Measurements from ENCODE around the gene DAAM1. TPM values are rescaled to one million over a fixed set of nuclear protein-coding genes. Genes with fewer than 3 reads are reported as not detected.

The DAAM1 gene
- polyA plus RNA-seq, 1 donor from 2014 or later = 161 TPM

DNA sequence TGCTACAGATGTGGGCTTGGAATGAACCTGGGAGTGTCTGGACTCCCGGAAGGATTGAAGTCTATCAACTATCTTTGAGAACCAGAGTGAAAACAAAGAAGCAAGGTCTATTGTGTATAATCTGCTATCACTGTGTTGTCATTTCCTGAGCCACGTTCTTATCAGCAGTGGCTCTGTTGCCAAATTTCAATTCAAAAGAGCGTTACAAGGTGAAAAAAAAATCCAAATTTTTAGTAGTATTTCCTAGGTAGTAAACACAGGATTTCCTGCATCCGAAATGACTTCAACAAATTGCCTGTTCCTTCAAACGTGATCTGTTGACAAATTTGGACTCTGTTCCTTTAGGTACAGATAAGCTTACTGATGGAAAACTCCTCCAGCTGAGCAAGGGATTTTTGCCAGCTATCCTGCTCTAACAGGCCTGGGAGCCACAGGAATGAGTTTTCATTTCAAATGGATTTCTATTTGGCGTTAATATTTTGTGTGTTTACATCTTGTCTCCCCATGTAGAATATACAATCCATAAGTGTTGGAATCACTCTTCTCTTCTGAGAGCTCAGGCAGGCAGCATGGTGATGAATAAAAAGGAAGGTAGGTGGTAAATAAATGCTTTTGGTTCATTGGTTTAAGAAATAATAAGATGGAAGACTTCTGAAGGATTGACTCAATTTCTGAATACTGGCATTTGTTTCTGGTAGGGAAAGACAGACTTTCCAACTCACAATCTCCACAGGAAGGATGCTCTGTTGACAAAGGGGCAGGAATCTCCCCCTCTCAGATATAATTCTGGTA lies 218.2 kb downstream of the DAAM1 start:
- H3K4me3 ChIP-seq (ENCODE audit: low read length) = no peak overlapping the region
- H3K9me3 ChIP-seq (ENCODE audit: low read length) = no peaks in the 10 kb centered on the region
- no peak for TF ChIP-seq TAF1 (IDR thresholded peaks at IDR 0.05; ENCODE audit: low read depth)
- TF ChIP-seq MXI1 (conservative IDR thresholded peaks at IDR 0.05; ENCODE audit: poor library complexity, severe bottlenecking) = no peak
- TF ChIP-seq EZH2 (IDR thresholded peaks at IDR 0.05; ENCODE audit: borderline replicate concordance, insufficient read depth, low read length, poor library complexity, severe bottlenecking) = no peak
- TF ChIP-seq RAD21 (conservative IDR thresholded peaks at IDR 0.05) = no peak
- TF ChIP-seq POLR2AphosphoS5 (IDR thresholded peaks at IDR 0.05) = no peak
- TF ChIP-seq, protein P1, sequence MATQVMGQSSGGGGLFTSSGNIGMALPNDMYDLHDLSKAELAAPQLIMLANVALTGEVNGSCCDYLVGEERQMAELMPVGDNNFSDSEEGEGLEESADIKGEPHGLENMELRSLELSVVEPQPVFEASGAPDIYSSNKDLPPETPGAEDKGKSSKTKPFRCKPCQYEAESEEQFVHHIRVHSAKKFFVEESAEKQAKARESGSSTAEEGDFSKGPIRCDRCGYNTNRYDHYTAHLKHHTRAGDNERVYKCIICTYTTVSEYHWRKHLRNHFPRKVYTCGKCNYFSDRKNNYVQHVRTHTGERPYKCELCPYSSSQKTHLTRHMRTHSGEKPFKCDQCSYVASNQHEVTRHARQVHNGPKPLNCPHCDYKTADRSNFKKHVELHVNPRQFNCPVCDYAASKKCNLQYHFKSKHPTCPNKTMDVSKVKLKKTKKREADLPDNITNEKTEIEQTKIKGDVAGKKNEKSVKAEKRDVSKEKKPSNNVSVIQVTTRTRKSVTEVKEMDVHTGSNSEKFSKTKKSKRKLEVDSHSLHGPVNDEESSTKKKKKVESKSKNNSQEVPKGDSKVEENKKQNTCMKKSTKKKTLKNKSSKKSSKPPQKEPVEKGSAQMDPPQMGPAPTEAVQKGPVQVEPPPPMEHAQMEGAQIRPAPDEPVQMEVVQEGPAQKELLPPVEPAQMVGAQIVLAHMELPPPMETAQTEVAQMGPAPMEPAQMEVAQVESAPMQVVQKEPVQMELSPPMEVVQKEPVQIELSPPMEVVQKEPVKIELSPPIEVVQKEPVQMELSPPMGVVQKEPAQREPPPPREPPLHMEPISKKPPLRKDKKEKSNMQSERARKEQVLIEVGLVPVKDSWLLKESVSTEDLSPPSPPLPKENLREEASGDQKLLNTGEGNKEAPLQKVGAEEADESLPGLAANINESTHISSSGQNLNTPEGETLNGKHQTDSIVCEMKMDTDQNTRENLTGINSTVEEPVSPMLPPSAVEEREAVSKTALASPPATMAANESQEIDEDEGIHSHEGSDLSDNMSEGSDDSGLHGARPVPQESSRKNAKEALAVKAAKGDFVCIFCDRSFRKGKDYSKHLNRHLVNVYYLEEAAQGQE (IDR thresholded peaks at IDR 0.05; ENCODE audit: borderline replicate concordance) = no peak
- no peak for TF ChIP-seq SMC3 (conservative IDR thresholded peaks at IDR 0.05; ENCODE audit: poor library complexity)
- no peak for TF ChIP-seq EP300 (conservative IDR thresholded peaks at IDR 0.05; ENCODE audit: poor library complexity, severe bottlenecking)
- TF ChIP-seq, protein P2, sequence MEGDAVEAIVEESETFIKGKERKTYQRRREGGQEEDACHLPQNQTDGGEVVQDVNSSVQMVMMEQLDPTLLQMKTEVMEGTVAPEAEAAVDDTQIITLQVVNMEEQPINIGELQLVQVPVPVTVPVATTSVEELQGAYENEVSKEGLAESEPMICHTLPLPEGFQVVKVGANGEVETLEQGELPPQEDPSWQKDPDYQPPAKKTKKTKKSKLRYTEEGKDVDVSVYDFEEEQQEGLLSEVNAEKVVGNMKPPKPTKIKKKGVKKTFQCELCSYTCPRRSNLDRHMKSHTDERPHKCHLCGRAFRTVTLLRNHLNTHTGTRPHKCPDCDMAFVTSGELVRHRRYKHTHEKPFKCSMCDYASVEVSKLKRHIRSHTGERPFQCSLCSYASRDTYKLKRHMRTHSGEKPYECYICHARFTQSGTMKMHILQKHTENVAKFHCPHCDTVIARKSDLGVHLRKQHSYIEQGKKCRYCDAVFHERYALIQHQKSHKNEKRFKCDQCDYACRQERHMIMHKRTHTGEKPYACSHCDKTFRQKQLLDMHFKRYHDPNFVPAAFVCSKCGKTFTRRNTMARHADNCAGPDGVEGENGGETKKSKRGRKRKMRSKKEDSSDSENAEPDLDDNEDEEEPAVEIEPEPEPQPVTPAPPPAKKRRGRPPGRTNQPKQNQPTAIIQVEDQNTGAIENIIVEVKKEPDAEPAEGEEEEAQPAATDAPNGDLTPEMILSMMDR (IDR thresholded peaks at IDR 0.05; ENCODE audit: poor library complexity, severe bottlenecking) = no peak
- H3K9me2 ChIP-seq (ENCODE audit: insufficient read depth, low read length) = no peaks in the 10 kb centered on the region
- no peaks in the 10 kb centered on the region for H3K79me2 ChIP-seq (replicated peaks; ENCODE audit: insufficient read depth, low read length)
- peak overlapping the region; percentile 43 for H3K27ac ChIP-seq (ENCODE audit: low read length)
- no peak overlapping the region for H3K9ac ChIP-seq (ENCODE audit: low read length)
- H2AFZ ChIP-seq (ENCODE audit: low read depth, low read length) = no peak overlapping the region
- no peaks in the 10 kb centered on the region for H3K27me3 ChIP-seq (ENCODE audit: insufficient read depth, low read depth, low read length)
- no peaks in the 10 kb centered on the region for H3K36me3 ChIP-seq (ENCODE audit: insufficient read depth, low read length)
- H3K4me2 ChIP-seq (ENCODE audit: low read length) = no peak overlapping the region
- no peaks in the 10 kb centered on the region for H3F3A ChIP-seq (ENCODE audit: insufficient read depth, low read length, poor library complexity, severe bottlenecking)
- H4K20me1 ChIP-seq (ENCODE audit: insufficient read depth) = no peaks in the 10 kb centered on the region

DNA sequence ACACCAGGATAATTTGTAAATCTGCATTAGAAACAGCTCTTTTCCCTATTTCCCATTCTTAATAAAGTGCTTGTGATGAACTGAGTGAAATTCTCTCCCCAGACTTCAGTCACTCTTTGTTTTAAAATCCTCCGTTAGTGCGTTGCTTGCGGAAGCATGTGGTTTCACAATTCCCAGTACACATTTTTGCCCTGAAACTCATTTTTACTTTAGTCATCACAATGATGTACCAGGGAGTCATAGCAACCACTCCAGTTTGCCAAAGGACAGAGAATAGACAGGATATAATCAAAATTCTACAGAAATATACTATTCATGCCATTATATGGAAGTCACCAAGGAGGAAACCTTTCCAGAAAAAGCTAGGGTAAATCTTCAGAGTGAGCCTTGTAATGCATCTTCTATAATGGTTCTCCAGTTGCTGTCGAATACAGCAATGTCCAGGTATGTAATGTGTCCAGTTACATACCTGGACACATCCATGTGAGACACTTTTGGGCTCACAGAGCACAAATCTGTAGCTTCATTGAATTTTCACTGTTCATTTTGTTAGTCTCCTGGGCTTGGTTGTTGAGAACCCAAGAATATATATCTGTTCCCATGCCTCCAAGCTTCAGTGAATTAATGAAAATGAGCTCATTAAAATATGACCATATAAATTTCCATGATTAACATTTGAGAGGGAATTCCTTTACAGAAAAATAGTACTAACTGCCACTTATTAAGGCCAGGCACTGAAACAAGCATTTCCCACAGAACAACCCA lies 219.0 kb downstream of the DAAM1 start:
- Histone ChIP-seq H3K4me2 (ENCODE audit: low read length) (no peak overlapping the region), H3K9me3 (ENCODE audit: low read length) (no peaks in the 10 kb centered on the region), H3K4me3 (ENCODE audit: low read length) (no peak overlapping the region), H3K27me3 (ENCODE audit: insufficient read depth, low read depth, low read length) (no peaks in the 10 kb centered on the region), H2AFZ (ENCODE audit: low read depth, low read length) (no peak overlapping the region), H3F3A (ENCODE audit: insufficient read depth, low read length, poor library complexity, severe bottlenecking) (no peaks in the 10 kb centered on the region), H3K9me2 (ENCODE audit: insufficient read depth, low read length) (no peaks in the 10 kb centered on the region), H3K36me3 (ENCODE audit: insufficient read depth, low read length) (no peaks in the 10 kb centered on the region), H3K9ac (ENCODE audit: low read length) (no peak overlapping the region), H4K20me1 (ENCODE audit: insufficient read depth) (no peaks in the 10 kb centered on the region), H3K79me2 (replicated peaks; ENCODE audit: insufficient read depth, low read length) (no peaks in the 10 kb centered on the region), H3K27ac (ENCODE audit: low read length) (peak overlapping the region; percentile 43)
- TF ChIP-seq EP300 (conservative IDR thresholded peaks at IDR 0.05; ENCODE audit: poor library complexity, severe bottlenecking) (no peak), POLR2AphosphoS5 (IDR thresholded peaks at IDR 0.05) (no peak), RAD21 (conservative IDR thresholded peaks at IDR 0.05) (no peak), SMC3 (conservative IDR thresholded peaks at IDR 0.05; ENCODE audit: poor library complexity) (no peak), EZH2 (IDR thresholded peaks at IDR 0.05; ENCODE audit: borderline replicate concordance, insufficient read depth, low read length, poor library complexity, severe bottlenecking) (no peak), TAF1 (IDR thresholded peaks at IDR 0.05; ENCODE audit: low read depth) (no peak), MXI1 (conservative IDR thresholded peaks at IDR 0.05; ENCODE audit: poor library complexity, severe bottlenecking) (no peak)
- TF ChIP-seq, protein P1 (IDR thresholded peaks at IDR 0.05; ENCODE audit: borderline replicate concordance) = no peak
- TF ChIP-seq, protein P2 (IDR thresholded peaks at IDR 0.05; ENCODE audit: poor library complexity, severe bottlenecking) = no peak

Data from neural cell (in vitro differentiated cells).